H9 (cell line): ENCODE measurements around the gene EZH1. TPM values are rescaled to one million over a fixed set of nuclear protein-coding genes. Genes with fewer than 3 reads are reported as not detected.

Source experiments
- DNase-seq: peaks from one replicate; pipeline ENCODE4 v3.0.0-alpha.2; 2017
- H2AFZ ChIP-seq: one replicate; pipeline ENCODE4 v1.6.1; 2013; ENCODE audit warnings: mild to moderate bottlenecking, low read length, control low read depth, moderate library complexity
- H2AK5ac ChIP-seq: 2 replicates; pipeline ENCODE4 v1.6.1; 2013; ENCODE audit warnings: low read length, control low read depth, mixed read lengths; ENCODE audit not compliant: insufficient read length
- H2BK120ac ChIP-seq: one replicate; pipeline ENCODE4 v1.6.1; 2013; ENCODE audit warnings: low read depth, mild to moderate bottlenecking, low read length, control low read depth, inconsistent platforms; ENCODE audit not compliant: poor library complexity, severe bottlenecking
- H2BK12ac ChIP-seq: 2 replicates; pipeline ENCODE4 v1.6.1; 2013; ENCODE audit warnings: low read length, control low read depth, mixed read lengths, low read depth; ENCODE audit not compliant: insufficient read length
- H2BK15ac ChIP-seq: 2 replicates; pipeline ENCODE4 v1.6.1; 2013; ENCODE audit warnings: low read depth, low read length, control low read depth
- H2BK20ac ChIP-seq: one replicate; pipeline ENCODE4 v1.6.1; 2013; ENCODE audit warnings: low read depth, mild to moderate bottlenecking, low read length, control low read depth, inconsistent platforms; ENCODE audit not compliant: poor library complexity, severe bottlenecking
- H2BK5ac ChIP-seq: 2 replicates; pipeline ENCODE4 v1.6.1; 2013; ENCODE audit warnings: low read length, control low read depth, mixed read lengths; ENCODE audit not compliant: insufficient read length
- H3K14ac ChIP-seq: 2 replicates; pipeline ENCODE4 v1.6.1; 2013; ENCODE audit warnings: low read length, control low read depth; ENCODE audit not compliant: insufficient read depth
- H3K18ac ChIP-seq: 2 replicates; pipeline ENCODE4 v1.6.1; 2013; ENCODE audit warnings: low read depth, mild to moderate bottlenecking, mixed read lengths, low read length, control low read depth; ENCODE audit not compliant: insufficient read length
- H3K23ac ChIP-seq: 2 replicates; pipeline ENCODE4 v1.6.1; 2013; ENCODE audit warnings: low read length, control low read depth, mixed read lengths, low read depth; ENCODE audit not compliant: insufficient read length
- H3K23me2 ChIP-seq: 2 replicates; pipeline ENCODE4 v1.6.1; 2013; ENCODE audit warnings: low read depth, mild to moderate bottlenecking, mixed read lengths, low read length, control low read depth; ENCODE audit not compliant: insufficient read length, poor library complexity, severe bottlenecking
- H3K27ac ChIP-seq: 2 replicates; pipeline ENCODE4 v1.5.1; 2013; ENCODE audit warnings: low read length, control low read depth, mixed read lengths, low read depth; ENCODE audit not compliant: insufficient read length
- H3K27me3 ChIP-seq: 2 replicates; pipeline ENCODE4 v1.6.1; 2013; ENCODE audit warnings: low read length, control low read depth, inconsistent platforms; ENCODE audit not compliant: insufficient read depth
- H3K4ac ChIP-seq: 2 replicates; pipeline ENCODE4 v1.6.1; 2013; ENCODE audit warnings: low read depth, mild to moderate bottlenecking, control low read depth, inconsistent platforms, low read length, moderate library complexity
- H3K4me1 ChIP-seq: 2 replicates; pipeline ENCODE4 v1.6.1; 2013; ENCODE audit warnings: low read length, control low read depth, inconsistent platforms; ENCODE audit not compliant: insufficient read depth
- H3K4me2 ChIP-seq: 2 replicates; pipeline ENCODE4 v1.6.1; 2013; ENCODE audit warnings: low read length, control low read depth, mixed read lengths; ENCODE audit not compliant: insufficient read length, insufficient read depth
- H3K56ac ChIP-seq: 2 replicates; pipeline ENCODE4 v1.6.1; 2013; ENCODE audit warnings: low read depth, mild to moderate bottlenecking, mixed read lengths, low read length, control low read depth; ENCODE audit not compliant: insufficient read length
- H3K79me1 ChIP-seq: 2 replicates; pipeline ENCODE4 v1.6.1; 2013; ENCODE audit warnings: low read depth, mild to moderate bottlenecking, moderate library complexity, low read length, control low read depth, inconsistent platforms; ENCODE audit not compliant: insufficient read depth, poor library complexity, severe bottlenecking
- H3K79me2 ChIP-seq: 2 replicates; pipeline ENCODE4 v1.6.1; 2013; ENCODE audit warnings: low read length, control low read depth, inconsistent platforms; ENCODE audit not compliant: insufficient read depth
- H3K9ac ChIP-seq: 2 replicates; pipeline ENCODE4 v1.6.1; 2013; ENCODE audit warnings: low read length, control low read depth, mixed read lengths; ENCODE audit not compliant: insufficient read length; ENCODE audit errors: extremely low read depth
- H3K9me3 ChIP-seq: one replicate; pipeline ENCODE4 v1.6.1; 2013; ENCODE audit warnings: low read depth, low read length, inconsistent platforms; ENCODE audit not compliant: control insufficient read depth
- H3T11ph ChIP-seq: one replicate; pipeline ENCODE4 v1.6.1; 2013; ENCODE audit warnings: mild to moderate bottlenecking, low read length, control low read depth, inconsistent platforms
- H4K20me1 ChIP-seq: one replicate; pipeline ENCODE4 v1.6.1; 2013; ENCODE audit not compliant: control insufficient read depth, insufficient read length, insufficient read depth
- H4K5ac ChIP-seq: 2 replicates; pipeline ENCODE4 v1.6.1; 2013; ENCODE audit warnings: low read depth, mild to moderate bottlenecking, mixed read lengths, low read length, control low read depth; ENCODE audit not compliant: insufficient read length
- H4K8ac ChIP-seq: replicated peaks from 2 replicates; pipeline ENCODE4 v1.6.1; 2013; ENCODE audit warnings: low read length, control low read depth, mixed read lengths, low read depth; ENCODE audit not compliant: insufficient read length
- H4K91ac ChIP-seq: 2 replicates; pipeline ENCODE4 v1.6.1; 2013; ENCODE audit warnings: low read depth, mild to moderate bottlenecking, moderate library complexity, mixed read lengths, low read length, control low read depth; ENCODE audit not compliant: insufficient read length
- H3K27ac Mint-ChIP-seq, 3 experiments: 2 replicates in 2 of 3; 3 replicates in 1 of 3; pipeline ENCODE4 v1.8.0; 2020 to 2021; ENCODE audit warnings: mixed read lengths in 3 of 3, mild to moderate bottlenecking in 1 of 3, moderate library complexity in 1 of 3
- H3K27me3 Mint-ChIP-seq: 2 replicates; pipeline ENCODE4 v1.8.0; 2021; ENCODE audit warnings: low read depth, mild to moderate bottlenecking, moderate library complexity, mixed read lengths
- H3K36me3 Mint-ChIP-seq, 3 experiments: 2 replicates in 2 of 3; 3 replicates in 1 of 3; pipeline ENCODE4 v1.8.0; 2020 to 2021; ENCODE audit warnings: low read depth in 3 of 3, mixed read lengths in 3 of 3; ENCODE audit not compliant: insufficient read depth in 1 of 3
- H3K4me1 Mint-ChIP-seq, 2 experiments: 2 replicates each; pipeline ENCODE4 v1.8.0; 2020; ENCODE audit warnings: mixed read lengths in 2 of 2
- H3K4me3 Mint-ChIP-seq, 2 experiments: 2 replicates in 1 of 2; 3 replicates in 1 of 2; pipeline ENCODE4 v1.8.0; 2020 to 2021; ENCODE audit warnings: mild to moderate bottlenecking in 2 of 2, mixed read lengths in 2 of 2, moderate library complexity in 1 of 2
- H3K9me3 Mint-ChIP-seq, 2 experiments: 2 replicates in 1 of 2; 3 replicates in 1 of 2; pipeline ENCODE4 v1.8.0; 2020; ENCODE audit warnings: mild to moderate bottlenecking in 2 of 2, mixed read lengths in 2 of 2, moderate library complexity in 1 of 2
- CTCF ChIP-seq: fragments of 200-600 bp; sonication (generic); conservative IDR thresholded peaks from 3 replicates; pipeline ENCODE4 v1.8.0; 2021; ENCODE audit warnings: antibody characterized with exemption, mild to moderate bottlenecking
- WGBS: extraction: QIAGEN DNeasy Blood & Tissue Kit; methylation state at CpG from one replicate; pipeline ENCODE4 v1.1.7; 2013; ENCODE audit warnings: missing lambda C conversion rate, low lambda C conversion rate, mixed read lengths; ENCODE audit not compliant: insufficient read length; ENCODE audit errors: extremely low coverage; 5-methylcytosine and 5-hydroxymethylcytosine counted together
- total RNA-seq: library from RNA; stranded (reverse); gene quantifications from 2 replicates; pipeline ENCODE4 v1.2.1, GENCODE V29; 2021

Gene EZH1
- total RNA-seq, 1 experiment from 2014 or later = 17.9 TPM

- H3K4me3 Mint-ChIP-seq = no peak overlapping the region
- H2AFZ ChIP-seq = no peak overlapping the region
- no peak overlapping the region for H4K8ac ChIP-seq
- no peak overlapping the region for H2AK5ac ChIP-seq
- WGBS = no CpG with 5 or more reads among the region's 11 CpGs
- H3K27me3 ChIP-seq = peaks cover 2% of the 10 kb centered on the region; the same call in 1 of the 2 replicates
- no peak overlapping the region for H2BK20ac ChIP-seq
- no peak overlapping the region for H3K27ac ChIP-seq
- no peak overlapping the region for H4K5ac ChIP-seq
- TF ChIP-seq CTCF = no peak
- H2BK15ac ChIP-seq = no peak overlapping the region
- no peaks in the 10 kb centered on the region; a peak in 1 of 7 replicates for H3K36me3 Mint-ChIP-seq
- no peak overlapping the region for H3K23ac ChIP-seq
- no peak overlapping the region for H3K27ac Mint-ChIP-seq
- H3T11ph ChIP-seq = no peak overlapping the region
- peaks cover 19% of the 10 kb centered on the region in 2 experiments for H3K4me1 Mint-ChIP-seq
- H3K79me1 ChIP-seq = no peaks in the 10 kb centered on the region
- H3K23me2 ChIP-seq = peaks cover 3% of the 10 kb centered on the region
- no peak overlapping the region for H3K4me2 ChIP-seq
- no peaks in the 10 kb centered on the region for H4K20me1 ChIP-seq
- no peak overlapping the region for H3K18ac ChIP-seq
- H3K14ac ChIP-seq = no peak overlapping the region
- H4K91ac ChIP-seq = no peak overlapping the region
- peaks cover 4 to 8% of the 10 kb centered on the region in 2 experiments; a peak in 4 of 5 replicates for H3K9me3 Mint-ChIP-seq
- H3K9ac ChIP-seq = no peak overlapping the region
- H3K79me2 ChIP-seq = no peaks in the 10 kb centered on the region
- no peaks in the 10 kb centered on the region for H3K9me3 ChIP-seq
- no peak overlapping the region for H2BK12ac ChIP-seq
- H3K56ac ChIP-seq = no peak overlapping the region
- no peak for DNase-seq
- H2BK5ac ChIP-seq = no peak overlapping the region
- H3K27me3 Mint-ChIP-seq = peaks cover 38% of the 10 kb centered on the region
- H3K4me1 ChIP-seq = peaks cover 2% of the 10 kb centered on the region; the same call in 1 of the 2 replicates
- H2BK120ac ChIP-seq = no peak overlapping the region
- H3K4ac ChIP-seq = no peak overlapping the region
These were observed 4.3 kb upstream of the EZH1 start for GRCh38 chr17:42748908-42749798.
